Measurements from ENCODE around the gene UNC119.

Gene UNC119

DNA sequence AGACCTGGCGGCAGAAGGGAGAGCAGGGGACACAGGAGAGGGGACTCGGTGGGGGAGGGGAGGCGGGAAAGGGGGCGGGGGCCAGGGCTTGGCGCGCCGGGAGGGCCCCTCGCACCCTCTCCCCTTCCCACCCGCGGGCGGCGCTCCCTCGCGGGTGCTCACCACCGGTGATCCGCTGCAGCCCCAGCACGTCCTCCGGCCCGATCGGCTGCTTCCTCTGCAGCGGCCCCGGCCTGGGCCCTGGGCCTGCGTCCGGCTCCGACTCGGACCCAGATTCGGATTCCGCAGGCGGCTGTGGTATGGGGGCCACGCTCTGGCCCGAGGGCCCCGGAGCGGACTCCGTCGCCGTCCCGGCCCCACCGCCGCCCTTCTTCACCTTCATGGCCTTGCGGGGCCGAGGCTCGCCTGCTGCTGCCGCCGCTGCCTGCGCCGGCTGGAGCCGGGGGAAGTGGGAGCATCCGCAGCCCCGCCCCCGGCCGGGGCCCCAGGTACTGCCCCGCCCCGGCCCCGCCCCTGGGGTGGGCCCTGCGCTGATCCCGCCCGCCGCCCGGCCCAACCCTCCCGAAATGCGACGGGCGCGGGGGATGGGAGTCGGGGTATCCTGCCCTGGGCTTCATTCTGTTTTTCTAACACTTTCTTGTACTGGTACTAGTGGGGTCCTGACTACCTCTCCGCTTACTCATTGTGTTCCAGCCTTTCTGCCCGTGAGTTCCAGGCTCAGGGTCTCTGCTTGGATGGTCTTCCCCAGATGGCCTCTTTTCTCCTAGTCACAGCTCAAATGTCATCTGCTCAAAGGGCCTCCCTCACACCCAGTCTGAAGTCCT, at the start of gene UNC119:
TSS of gene UNC119 (minus strand) at position 449 of the 824 bp plus-strand sequence. CDS start at position 382, 67 bp downstream.
- DNase-seq: peak; percentile 88
- Mint-ChIP-seq H3K27me3 (no peaks in the 10 kb centered on the region), H3K4me3 (peak within 1 kb of the TSS; percentile 88), H3K4me1 (ENCODE audit: low read depth) (peaks cover 56% of the 10 kb centered on the region), H3K36me3 (ENCODE audit: low read depth) (peaks cover 57% of the 10 kb centered on the region), H3K9me3 (no peaks in the 10 kb centered on the region), H3K27ac (peak within 1 kb of the TSS; percentile 84)

DNA sequence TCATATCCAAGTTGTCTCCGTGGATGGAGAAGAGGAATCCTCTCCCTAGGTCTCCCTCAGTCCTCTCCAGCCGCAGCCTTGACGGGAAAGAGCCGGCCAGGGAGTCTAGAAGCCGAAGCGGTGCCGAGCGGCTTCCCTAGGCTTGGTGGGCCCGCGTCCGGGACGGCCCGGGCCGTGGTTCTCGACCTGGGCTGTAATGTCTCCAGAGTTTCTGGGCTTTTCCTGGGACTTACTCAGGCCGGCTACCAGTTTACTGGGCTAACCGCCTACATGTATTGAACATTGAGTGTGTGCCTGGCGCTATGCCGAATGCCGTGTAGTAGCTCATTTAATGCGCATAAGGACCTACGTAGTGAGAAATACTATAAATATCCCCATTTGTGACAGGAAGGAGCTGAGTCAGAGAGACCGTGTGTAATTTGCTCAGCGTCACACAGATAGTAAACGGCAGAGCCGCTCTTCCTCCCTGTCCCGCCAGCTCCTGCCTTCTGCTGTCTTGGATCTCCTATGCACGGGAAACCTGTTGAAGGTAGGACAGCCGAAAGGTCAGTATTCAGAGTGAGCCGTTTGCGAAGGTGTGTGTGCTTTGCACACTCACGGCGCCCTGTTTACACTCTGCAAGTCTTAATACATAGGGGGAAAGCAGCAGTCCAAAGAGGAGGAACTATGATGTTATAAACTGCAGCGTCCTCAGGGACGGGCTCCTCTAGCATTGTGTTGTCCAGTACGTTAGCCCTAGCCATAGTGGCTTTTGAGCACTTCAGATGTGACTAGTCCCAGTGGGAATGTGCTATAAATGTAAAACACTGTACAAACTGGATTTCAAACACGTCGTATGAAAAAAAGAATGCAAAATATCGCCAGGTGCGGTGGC, 47.1 kb upstream of the UNC119 start:
- Mint-ChIP-seq H3K36me3 (ENCODE audit: low read depth) (peaks cover 48% of the 10 kb centered on the region), H3K4me1 (ENCODE audit: low read depth) (peaks cover 23% of the 10 kb centered on the region), H3K27ac (peak overlapping the region; percentile 94)

DNA sequence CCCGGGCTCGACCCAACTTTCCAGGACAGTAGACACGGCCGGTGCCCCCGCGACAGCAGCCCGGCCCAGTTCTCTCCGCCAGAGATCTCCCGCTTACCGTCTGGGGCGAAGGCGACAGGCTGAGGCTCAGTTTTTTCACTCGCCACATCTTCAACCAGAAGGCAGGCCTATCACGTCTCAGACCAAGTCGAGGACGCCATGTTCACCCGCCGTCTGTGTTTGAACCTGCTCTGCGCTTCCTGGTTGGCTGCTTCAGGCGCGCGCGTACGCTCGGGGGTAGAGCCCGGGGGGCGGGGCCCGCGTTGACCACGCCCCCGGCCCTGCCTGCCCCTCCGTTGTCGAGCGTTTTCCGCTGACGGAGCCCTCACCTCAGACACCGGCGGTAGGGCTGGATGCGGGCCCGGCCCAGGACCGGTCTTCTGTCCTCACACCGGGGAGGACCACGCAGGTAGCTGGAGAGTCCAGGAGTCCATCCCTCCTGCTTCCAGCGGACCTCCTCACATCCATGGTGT, 46.4 kb upstream of the UNC119 start, which contains the start of gene SPAG5:
TSS of gene SPAG5 (minus strand) at position 227 of the 512 bp plus-strand sequence. CDS start at position 148, 79 bp downstream.
- peaks cover 48% of the 10 kb centered on the region for H3K36me3 Mint-ChIP-seq (ENCODE audit: low read depth)
- no peaks in the 10 kb centered on the region for H3K27me3 Mint-ChIP-seq
- DNase-seq: peak; percentile 95
- H3K9me3 Mint-ChIP-seq: no peaks in the 10 kb centered on the region
- peak within 1 kb of the TSS; percentile 94 for H3K27ac Mint-ChIP-seq
- H3K4me1 Mint-ChIP-seq (ENCODE audit: low read depth): peaks cover 23% of the 10 kb centered on the region
- peak within 1 kb of the TSS; percentile 91 for H3K4me3 Mint-ChIP-seq

More for the DNA sequence above, 47.1 kb upstream of the UNC119 start:
- Mint-ChIP-seq H3K27me3 (no peaks in the 10 kb centered on the region), H3K4me3 (peak overlapping the region; percentile 91), H3K9me3 (no peaks in the 10 kb centered on the region)
- DNase-seq: no peak

GRCh38 chr17:28598389-28598788, 46.0 kb upstream of the UNC119 start:
- Mint-ChIP-seq H3K4me1 (ENCODE audit: low read depth) (peaks cover 23% of the 10 kb centered on the region), H3K27ac (peak overlapping the region; percentile 94)
- no peak for DNase-seq

GRCh38 chr17:28597606-28598383, 45.4 kb upstream of the UNC119 start:
- no peaks in the 10 kb centered on the region for H3K27me3 Mint-ChIP-seq
- H3K9me3 Mint-ChIP-seq: no peaks in the 10 kb centered on the region
- peak overlapping the region; percentile 91 for H3K4me3 Mint-ChIP-seq
- no peak for DNase-seq
- H3K27ac Mint-ChIP-seq: peak overlapping the region; percentile 94
- peaks cover 23% of the 10 kb centered on the region for H3K4me1 Mint-ChIP-seq (ENCODE audit: low read depth)
- peaks cover 48% of the 10 kb centered on the region for H3K36me3 Mint-ChIP-seq (ENCODE audit: low read depth)

More at GRCh38 chr17:28598389-28598788, 46.0 kb upstream of the UNC119 start:
- Mint-ChIP-seq H3K27me3 (no peaks in the 10 kb centered on the region), H3K4me3 (peak overlapping the region; percentile 91), H3K36me3 (ENCODE audit: low read depth) (peaks cover 46% of the 10 kb centered on the region), H3K9me3 (no peaks in the 10 kb centered on the region)

DNA sequence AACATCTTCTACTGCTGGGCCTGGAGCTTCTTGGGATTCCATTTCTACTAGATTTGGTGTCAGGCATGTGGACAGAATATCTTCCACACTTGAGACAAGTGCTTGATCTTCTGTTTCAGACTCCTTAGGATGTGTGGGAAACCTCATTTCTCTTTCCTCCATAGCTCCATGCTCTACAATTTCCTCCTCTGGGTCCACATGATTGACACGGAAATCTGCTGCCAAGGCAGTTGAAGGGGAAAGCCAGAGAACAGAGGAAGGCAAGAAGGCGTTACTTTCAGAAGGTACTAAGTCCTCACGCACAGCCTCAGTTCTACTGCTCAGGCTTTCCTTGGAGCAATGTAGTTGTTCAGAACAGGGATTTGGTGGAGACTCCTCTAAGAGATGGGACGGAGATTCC, 39.8 kb upstream of the UNC119 start:
- peaks cover 72% of the 10 kb centered on the region for H3K36me3 Mint-ChIP-seq (ENCODE audit: low read depth)
- H3K4me3 Mint-ChIP-seq: no peak overlapping the region
- DNase-seq: no peak
- H3K27me3 Mint-ChIP-seq: no peaks in the 10 kb centered on the region
- peaks cover 1% of the 10 kb centered on the region for H3K4me1 Mint-ChIP-seq (ENCODE audit: low read depth)
- no peak overlapping the region for H3K27ac Mint-ChIP-seq
- no peaks in the 10 kb centered on the region for H3K9me3 Mint-ChIP-seq

GRCh38 chr17:28585851-28586250, 33.4 kb upstream of the UNC119 start:
- no peaks in the 10 kb centered on the region for H3K27me3 Mint-ChIP-seq
- H3K9me3 Mint-ChIP-seq: no peaks in the 10 kb centered on the region
- DNase-seq: no peak
- no peak overlapping the region for H3K27ac Mint-ChIP-seq
- H3K4me1 Mint-ChIP-seq (ENCODE audit: low read depth): no peaks in the 10 kb centered on the region
- peaks cover 28% of the 10 kb centered on the region for H3K36me3 Mint-ChIP-seq (ENCODE audit: low read depth)
- H3K4me3 Mint-ChIP-seq: no peak overlapping the region

- peaks cover 11% of the 10 kb centered on the region for H3K4me1 Mint-ChIP-seq (ENCODE audit: low read depth)
- H3K4me3 Mint-ChIP-seq: no peak overlapping the region
- H3K36me3 Mint-ChIP-seq (ENCODE audit: low read depth): peaks cover 33% of the 10 kb centered on the region
- H3K27me3 Mint-ChIP-seq: no peaks in the 10 kb centered on the region
- no peak overlapping the region for H3K27ac Mint-ChIP-seq
- DNase-seq: no peak
- H3K9me3 Mint-ChIP-seq: no peaks in the 10 kb centered on the region
These were observed 32.0 kb upstream of the UNC119 start for GRCh38 chr17:28584434-28584833.

DNA sequence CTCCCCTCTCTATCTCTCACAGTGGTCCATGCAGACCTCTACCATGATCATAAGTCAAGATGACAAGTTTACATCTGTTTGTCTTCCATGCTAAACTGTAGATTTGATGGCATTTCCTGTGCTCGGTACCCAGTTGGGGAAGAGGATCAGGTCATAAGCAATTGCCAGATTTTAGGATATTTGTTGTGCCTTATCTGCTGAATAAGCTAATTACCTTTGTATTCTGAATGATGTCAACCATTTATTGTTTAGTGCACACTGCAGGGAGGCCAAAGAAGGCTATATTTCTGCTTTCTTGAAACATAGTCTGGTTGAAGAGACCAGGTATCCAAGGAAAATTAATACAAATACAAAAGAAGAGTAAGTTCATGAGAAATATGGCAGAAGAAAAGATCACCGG, 30.1 kb upstream of the UNC119 start:
- Mint-ChIP-seq H3K4me1 (ENCODE audit: low read depth) (peaks cover 16% of the 10 kb centered on the region), H3K27me3 (no peaks in the 10 kb centered on the region), H3K27ac (no peak overlapping the region), H3K36me3 (ENCODE audit: low read depth) (peaks cover 33% of the 10 kb centered on the region), H3K9me3 (no peaks in the 10 kb centered on the region), H3K4me3 (no peak overlapping the region)
- no peak for DNase-seq

DNA sequence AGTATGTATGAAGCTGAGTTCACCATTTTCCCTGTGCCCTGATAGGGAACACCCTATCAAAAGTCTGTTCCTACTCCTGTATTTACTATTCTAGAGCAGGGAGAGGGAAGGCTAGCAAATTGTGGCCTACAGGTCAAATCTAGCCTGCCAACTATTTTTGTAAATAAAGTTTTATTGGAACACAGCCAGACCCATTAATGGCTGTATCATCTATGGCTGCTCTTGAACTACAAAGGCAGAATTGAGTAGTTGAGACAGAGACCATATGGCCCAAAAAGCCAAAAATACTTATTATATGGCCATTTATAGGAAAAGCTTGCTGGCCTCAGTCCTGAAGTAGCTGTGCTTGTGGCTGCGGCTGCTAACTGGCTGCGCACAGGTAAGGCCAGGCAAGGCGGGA, 28.5 kb upstream of the UNC119 start:
- no peak for DNase-seq
- H3K27me3 Mint-ChIP-seq: no peaks in the 10 kb centered on the region
- peaks cover 28% of the 10 kb centered on the region for H3K4me1 Mint-ChIP-seq (ENCODE audit: low read depth)
- no peak overlapping the region for H3K4me3 Mint-ChIP-seq
- peaks cover 47% of the 10 kb centered on the region for H3K36me3 Mint-ChIP-seq (ENCODE audit: low read depth)
- H3K9me3 Mint-ChIP-seq: no peaks in the 10 kb centered on the region
- no peak overlapping the region for H3K27ac Mint-ChIP-seq

- H3K27ac Mint-ChIP-seq: peak overlapping the region; percentile 83
- H3K9me3 Mint-ChIP-seq: no peaks in the 10 kb centered on the region
- peaks cover 31% of the 10 kb centered on the region for H3K4me1 Mint-ChIP-seq (ENCODE audit: low read depth)
- no peak overlapping the region for H3K4me3 Mint-ChIP-seq
- H3K36me3 Mint-ChIP-seq (ENCODE audit: low read depth): peaks cover 53% of the 10 kb centered on the region
- no peaks in the 10 kb centered on the region for H3K27me3 Mint-ChIP-seq
- no peak for DNase-seq
These were observed 27.1 kb upstream of the UNC119 start for GRCh38 chr17:28579526-28579925.

GRCh38 chr17:28578246-28579195, 26.1 kb upstream of the UNC119 start:
- no peak for DNase-seq
- Mint-ChIP-seq H3K4me1 (ENCODE audit: low read depth) (peaks cover 31% of the 10 kb centered on the region), H3K4me3 (peak overlapping the region; percentile 9), H3K9me3 (no peaks in the 10 kb centered on the region), H3K36me3 (ENCODE audit: low read depth) (peaks cover 63% of the 10 kb centered on the region), H3K27ac (peak overlapping the region; percentile 83), H3K27me3 (no peaks in the 10 kb centered on the region)

DNA sequence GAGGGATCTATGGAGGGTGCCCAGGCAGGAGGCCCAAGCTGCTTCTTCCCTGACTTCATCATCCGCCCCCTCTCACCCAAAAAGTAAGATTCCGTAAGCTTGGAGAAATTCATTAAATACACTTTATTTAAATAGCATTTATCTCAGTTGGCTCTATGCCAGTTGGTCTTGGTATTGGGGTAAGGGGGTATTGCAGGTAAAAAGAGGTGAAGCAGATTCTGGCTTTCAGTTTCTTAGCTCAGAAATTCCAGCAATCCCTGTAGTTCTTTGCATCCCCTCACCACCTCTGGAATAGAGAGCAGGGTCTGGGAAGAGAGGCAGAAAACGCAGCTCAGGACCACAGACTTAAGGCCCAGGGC, 25.0 kb upstream of the UNC119 start:
- Mint-ChIP-seq H3K36me3 (ENCODE audit: low read depth) (peaks cover 66% of the 10 kb centered on the region), H3K4me1 (ENCODE audit: low read depth) (peaks cover 36% of the 10 kb centered on the region), H3K27ac (no peak overlapping the region), H3K9me3 (no peaks in the 10 kb centered on the region), H3K4me3 (no peak overlapping the region), H3K27me3 (no peaks in the 10 kb centered on the region)
- DNase-seq: no peak
